T-helper 9 cell (primary cell): ENCODE measurements around the gene UTS2B.

Source experiments
- DNase-seq: peaks from one replicate; pipeline ENCODE4 v3.0.0-alpha.2; 2020
- total RNA-seq, 2 donors: gene quantifications; one replicate each; lab custom pipeline; 2026; lab: John Stamatoyannopoulos, UW

The UTS2B gene
- 0 reads per million in 2 donors for total RNA-seq

- no peak for DNase-seq
Measured at GRCh38 chr3:191329654-191330529, at the start of gene UTS2B. UTS2B (minus strand) TSS chr3:191330526; CDS start chr3:191282189, 48,337 bp downstream.

- DNase-seq, result no peak
Measured at GRCh38 chr3:191380001-191380400, 49.7 kb upstream of the UTS2B start.

- DNase-seq, result no peak
Measured at GRCh38 chr3:191379446-191379845, 49.1 kb upstream of the UTS2B start.

- DNase-seq, result no peak
Measured at GRCh38 chr3:191378142-191378812, 48.0 kb upstream of the UTS2B start.

GRCh38 chr3:191376516-191377141 is 46.3 kb upstream of the UTS2B start:
- no peak for DNase-seq

- DNase-seq, result no peak
Measured at GRCh38 chr3:191373327-191373726, 43.0 kb upstream of the UTS2B start.

- DNase-seq, result no peak
Measured at GRCh38 chr3:191372122-191372521, 41.8 kb upstream of the UTS2B start.

GRCh38 chr3:191369616-191370010 is 39.3 kb upstream of the UTS2B start:
- DNase-seq, result no peak

- no peak for DNase-seq
Measured at GRCh38 chr3:191368755-191369615, 38.7 kb upstream of the UTS2B start.

GRCh38 chr3:191366675-191367074 is 36.3 kb upstream of the UTS2B start:
- no peak for DNase-seq

- no peak for DNase-seq
Measured at GRCh38 chr3:191363221-191363620, 32.9 kb upstream of the UTS2B start.

GRCh38 chr3:191362524-191363090 is 32.3 kb upstream of the UTS2B start:
- DNase-seq, result no peak

- DNase-seq, result no peak
Measured at GRCh38 chr3:191362037-191362436, 31.7 kb upstream of the UTS2B start.

- DNase-seq, result no peak
Measured at GRCh38 chr3:191361456-191361855, 31.1 kb upstream of the UTS2B start.

GRCh38 chr3:191360620-191361019 is 30.3 kb upstream of the UTS2B start:
- DNase-seq, result no peak

GRCh38 chr3:191358929-191359328 is 28.6 kb upstream of the UTS2B start:
- no peak for DNase-seq

- DNase-seq, result no peak
Measured at GRCh38 chr3:191357909-191358308, 27.6 kb upstream of the UTS2B start.

GRCh38 chr3:191356631-191357439 is 26.5 kb upstream of the UTS2B start:
- no peak for DNase-seq

- no peak for DNase-seq
Measured at GRCh38 chr3:191355406-191355805, 25.1 kb upstream of the UTS2B start.

- no peak for DNase-seq
Measured at GRCh38 chr3:191353022-191353777, 22.9 kb upstream of the UTS2B start.

GRCh38 chr3:191352014-191352413 is 21.7 kb upstream of the UTS2B start:
- no peak for DNase-seq
